GM18870 (cell line): ENCODE measurements around the gene GPR158.
"Not testable (repeated sequence)": the region's sequence is repeated elsewhere in the genome, so short reads cannot be mapped to it uniquely, and the experiment has no call there.

Source experiments
- ATAC-seq: cut with Tn5 transposase; IDR thresholded peaks from one replicate; pipeline ENCODE4 v1.9.1; 2021; ENCODE audit warnings: moderate library complexity; ENCODE audit not compliant: unreplicated experiment

The GPR158 gene

GRCh38 chr10:25174461-25175230, at the start of gene GPR158:
Gene GPR158, plus strand, starts transcription at chr10:25175001. Its CDS starts 420 bp downstream, at chr10:25175421.
- ATAC-seq = no peak

- ATAC-seq = no peak
These were observed 49.6 kb upstream of the GPR158 start for GRCh38 chr10:25125201-25125611.

GRCh38 chr10:25129592-25129991, 45.2 kb upstream of the GPR158 start:
- ATAC-seq = no peak

- ATAC-seq = no peak
These were observed 43.9 kb upstream of the GPR158 start for GRCh38 chr10:25130906-25131305.

GRCh38 chr10:25142116-25142864, 32.5 kb upstream of the GPR158 start:
- no peak for ATAC-seq

- ATAC-seq = no peak
These were observed 17.2 kb upstream of the GPR158 start for GRCh38 chr10:25157650-25158049.

- no peak for ATAC-seq
These were observed 15.2 kb upstream of the GPR158 start for GRCh38 chr10:25159591-25159990.

GRCh38 chr10:25162391-25162790, 12.4 kb upstream of the GPR158 start:
- ATAC-seq = no peak

- not testable (repeated sequence) for ATAC-seq
These were observed 11.3 kb upstream of the GPR158 start for GRCh38 chr10:25163464-25163863.

- ATAC-seq = no peak
These were observed 5.1 kb upstream of the GPR158 start for GRCh38 chr10:25169740-25170139.

- no peak for ATAC-seq
These were observed 4.2 kb upstream of the GPR158 start for GRCh38 chr10:25170627-25171026.

GRCh38 chr10:25175527-25176420, 973 bp downstream of the GPR158 start:
- no peak for ATAC-seq

- no peak for ATAC-seq
These were observed 1.7 kb downstream of the GPR158 start for GRCh38 chr10:25176421-25176968.

GRCh38 chr10:25177093-25177753, 2.4 kb downstream of the GPR158 start:
- ATAC-seq = no peak

- ATAC-seq = no peak
These were observed 2.9 kb downstream of the GPR158 start for GRCh38 chr10:25177754-25178135.

- ATAC-seq = no peak
These were observed 3.6 kb downstream of the GPR158 start for GRCh38 chr10:25178411-25178810.

- ATAC-seq = no peak
These were observed 6.0 kb downstream of the GPR158 start for GRCh38 chr10:25180801-25181200.

- no peak for ATAC-seq
These were observed 7.8 kb downstream of the GPR158 start for GRCh38 chr10:25182636-25183035.

GRCh38 chr10:25191162-25191895, 16.5 kb downstream of the GPR158 start:
- ATAC-seq = no peak

GRCh38 chr10:25198151-25198550, 23.4 kb downstream of the GPR158 start:
- ATAC-seq = no peak
